K562 (cell line): ENCODE results near the gene TEPSIN. TPM values are rescaled to one million over a fixed set of nuclear protein-coding genes. Genes with fewer than 3 reads are reported as not detected.

Experiments used
- ATAC-seq: fragments of 200-7000 bp; cut with Tn5 transposase; 3 replicates; pipeline ENCODE4 v1.9.1; 2020; ENCODE audit warnings: moderate library complexity
- BruUV-seq: library from RNA; stranded (reverse); fragments of 400-500 nt; replicated peaks from 2 replicates; lab custom pipeline; 2021; lab: Mats Ljungman, UMichigan
- CTCF ChIA-PET: fragments of 300-600 bp; formaldehyde crosslinking; extraction: SDS; loops from one replicate; lab custom pipeline; 2021; ENCODE audit warnings: low intra/inter-chr PET ratio; lab: Yijun Ruan, JAX
- POLR2A ChIA-PET: fragments of 300-600, 350-650 bp; sonication (Branson Sonifier 250); formaldehyde crosslinking; extraction: SDS; loops from one replicate; lab custom pipeline; 2021; ENCODE audit warnings: antibody characterized with exemption, inconsistent platforms; lab: Yijun Ruan, JAX
- DNase-seq, 4 experiments: peaks; one replicate each; pipeline versions ENCODE4 v3.0.0 to v3.0.0-alpha.2; 2011 to 2018; ENCODE audit warnings: low spot score in 3 of 4, mixed read lengths in 3 of 4; ENCODE audit errors: extremely low read depth in 1 of 4
- FAIRE-seq: peaks from 2 replicates; lab custom pipeline; 2011; peaks lifted over from hg19 to GRCh38; lab: Jason Lieb, UNC
- H2AFZ ChIP-seq: 2 replicates; pipeline ENCODE4 v1.6.0; 2011; ENCODE audit warnings: low read depth, low read length, control low read depth, inconsistent platforms
- H3K27ac ChIP-seq: fragments of 200-600 bp; 3 replicates; pipeline ENCODE4 v1.8.0; 2011; ENCODE audit warnings: low read depth, mild to moderate bottlenecking, control low read depth, inconsistent platforms, low read length, moderate library complexity, mixed read lengths; ENCODE audit errors: extremely low read depth
- H3K27me3 ChIP-seq, 2 experiments: fragments of 300-600 bp in 1 of 2; 2 replicates in 1 of 2; 3 replicates in 1 of 2; pipeline versions ENCODE4 v1.6.0 to v1.8.0; 2011; ENCODE audit warnings: inconsistent platforms in 2 of 2, low read length in 2 of 2, mild to moderate bottlenecking in 1 of 2, mixed read lengths in 1 of 2, moderate library complexity in 1 of 2; ENCODE audit not compliant: control insufficient read depth in 2 of 2, insufficient read depth in 2 of 2
- H3K36me3 ChIP-seq: fragments of 300-600 bp; 3 replicates; pipeline ENCODE4 v1.8.0; 2011; ENCODE audit warnings: mild to moderate bottlenecking, low read length, inconsistent platforms; ENCODE audit not compliant: control insufficient read depth, insufficient read depth
- H3K4me1 ChIP-seq, 2 experiments: fragments of 200-600 bp in 1 of 2; replicated peaks in 1 of 2; 2 replicates in 1 of 2; 3 replicates in 1 of 2; pipeline versions ENCODE4 v1.5.1 to v1.8.0; 2011; ENCODE audit warnings: inconsistent platforms in 2 of 2, low read length in 2 of 2, mild to moderate bottlenecking in 1 of 2, mixed read lengths in 1 of 2, moderate library complexity in 1 of 2; ENCODE audit not compliant: control insufficient read depth in 2 of 2, insufficient read depth in 2 of 2
- H3K4me2 ChIP-seq: 2 replicates; pipeline ENCODE4 v1.6.1; 2011; ENCODE audit warnings: low read length, control low read depth, inconsistent platforms, mixed read lengths; ENCODE audit not compliant: insufficient read depth
- H3K4me3 ChIP-seq: fragments of 200-600 bp; sonication (generic), shearing (Covaris generic); 2 replicates; pipeline ENCODE4 v1.5.1; 2016; ENCODE audit warnings: control low read depth, inconsistent platforms
- H3K79me2 ChIP-seq: fragments of 200-600 bp; 3 replicates; pipeline ENCODE4 v1.8.0; 2011; ENCODE audit warnings: low read length, inconsistent platforms; ENCODE audit not compliant: control insufficient read depth, insufficient read depth
- H3K9ac ChIP-seq, 2 experiments: 2 replicates each; pipeline versions ENCODE4 v1.6.0 to v1.6.1; 2011; ENCODE audit warnings: low read depth in 2 of 2, low read length in 2 of 2, control low read depth in 1 of 2, inconsistent platforms in 1 of 2, mild to moderate bottlenecking in 1 of 2, mixed read lengths in 1 of 2; ENCODE audit not compliant: insufficient read depth in 1 of 2
- H3K9me1 ChIP-seq: one replicate; pipeline ENCODE4 v1.6.0; 2011; ENCODE audit warnings: inconsistent platforms, mild to moderate bottlenecking, low read length, moderate library complexity; ENCODE audit not compliant: control insufficient read depth, insufficient read depth
- H3K9me3 ChIP-seq: replicated peaks from 2 replicates; pipeline ENCODE4 v1.5.1; 2011; ENCODE audit warnings: low read depth, low read length, inconsistent platforms; ENCODE audit not compliant: control insufficient read depth, insufficient read depth
- H4K20me1 ChIP-seq: replicated peaks from 2 replicates; pipeline ENCODE4 v1.6.1; 2011; ENCODE audit warnings: low read length, inconsistent platforms, mixed read lengths; ENCODE audit not compliant: control insufficient read depth, insufficient read depth
- CHAMP1 ChIP-seq: fragments of 450-650 bp; IDR thresholded peaks from 2 replicates; pipeline ENCODE4 v1.6.1; 2016; ENCODE audit warnings: mild to moderate bottlenecking
- CXXC5 ChIP-seq: fragments of 250-450 bp; sonication (Bioruptor Pico); IDR thresholded peaks from 2 replicates; pipeline ENCODE4 v1.8.0; 2022; ENCODE audit warnings: inconsistent platforms, mild to moderate bottlenecking, moderate library complexity
- ILK ChIP-seq: fragments of 450-650 bp; IDR thresholded peaks from 2 replicates; pipeline ENCODE4 v1.6.1; 2016; ENCODE audit warnings: missing genetic modification characterization, low read depth, mild to moderate bottlenecking, missing compliant biosample characterization, moderate library complexity, borderline replicate concordance
- NR2C2 ChIP-seq, 2 experiments: fragments of 200-800 bp in 1 of 2; sonication (Bioruptor generic) in 1 of 2; sonication (generic) in 1 of 2; formaldehyde crosslinking in 1 of 2; IDR thresholded peaks; 2 replicates each; pipeline versions ENCODE4 v1.6.1 to v1.8.0; 2016 to 2022; ENCODE audit warnings: mild to moderate bottlenecking in 1 of 2, missing compliant biosample characterization in 1 of 2, missing genetic modification characterization in 1 of 2, missing genetic modification reagents in 1 of 2
- POLR2G ChIP-seq: fragments of 200-400 bp; formaldehyde crosslinking; IDR thresholded peaks from 2 replicates; pipeline ENCODE4 v1.6.1; 2017; ENCODE audit warnings: low read depth, mild to moderate bottlenecking, antibody characterized with exemption, low read length, moderate library complexity
- POLR2H ChIP-seq: IDR thresholded peaks from 2 replicates; pipeline ENCODE4 v1.6.1; 2016; ENCODE audit warnings: missing genetic modification characterization, low read depth, mild to moderate bottlenecking, control low read depth, missing compliant biosample characterization, moderate library complexity
- PRDM10 ChIP-seq: fragments of 450-650 bp; IDR thresholded peaks from 2 replicates; pipeline ENCODE4 v1.6.1; 2018; ENCODE audit not compliant: partially characterized antibody
- WGBS: fragments of 100-300 bp; shearing (Covaris generic); methylation state at CpG from one replicate; pipeline ENCODE4 v1.1.6; 2016; ENCODE audit warnings: low coverage, mixed read lengths; ENCODE audit not compliant: insufficient coverage; ENCODE audit errors: missing lambda C conversion rate; 5-methylcytosine and 5-hydroxymethylcytosine counted together
- in situ Hi-C: fragments of 300-500 bp; cut with MboI; formaldehyde crosslinking; loops from 4 replicates; pipeline ENCODE4 v1.15.0; 2018; ENCODE audit warnings: inconsistent platforms, mixed read lengths
- intact Hi-C: fragments of 100-400 bp; cut with micrococcal nuclease; formaldehyde crosslinking; loops from 2 replicates; pipeline ENCODE4 v1.14.2; 2022
- polyA plus RNA-seq, 8 experiments: library from polyadenylated mRNA; depleted of rRNA in 4 of 8; stranded (reverse) in 5 of 8; unstranded in 3 of 8; fragments of >200 nt; fragmentation: Nextera tagmentation in 2 of 8; fragmentation: Illumina TruSeq in 1 of 8; extraction: Ambion mirVana in 2 of 8; extraction: Trizol in 1 of 8; gene quantifications; 2 replicates each; pipeline versions ENCODE4 v1.2.1 to v1.2.3, GENCODE V29; 2011 to 2014; ENCODE audit warnings: inconsistent platforms in 1 of 8, missing spikeins in 1 of 8
- total RNA-seq, 7 experiments: library from RNA; depleted of rRNA in 6 of 7; stranded (reverse); fragments of >200 nt in 6 of 7; fragmentation: Illumina TruSeq in 2 of 7; extraction: Trizol in 2 of 7; gene quantifications; 2 replicates each; pipeline versions ENCODE4 v1.2.1 to v1.2.3, GENCODE V29; 2011 to 2021; ENCODE audit warnings: low replicate concordance in 1 of 7

Gene TEPSIN
- total and polyA plus RNA-seq, 9 of the 15 experiments (the other 6 are each of a cell fraction or from before 2014, with no cell fraction given) = 0.80 to 29.8 (median 5.3) TPM

GRCh38 chr17:81248649-81249048 lies 9.8 kb upstream of the TEPSIN start:
- Histone ChIP-seq H3K27ac (no peak overlapping the region), H3K9me3 (no peaks in the 10 kb centered on the region), H3K36me3 (peaks cover 32% of the 10 kb centered on the region; the same call in 1 of the 3 replicates), H3K27me3 (no peaks in the 10 kb centered on the region), H3K4me2 (no peak overlapping the region), H4K20me1 (no peaks in the 10 kb centered on the region; the same call in 1 of the 2 replicates), H3K4me3 (no peak overlapping the region), H3K9ac (no peak overlapping the region), H3K79me2 (no peaks in the 10 kb centered on the region), H2AFZ (no peak overlapping the region), H3K9me1 (no peaks in the 10 kb centered on the region), H3K4me1 (peaks cover 0 to 57% of the 10 kb centered on the region in 2 experiments; a peak in 3 of 5 replicates)
- in situ Hi-C loops = loop anchor here (5.0 to 25.0 kb wide), 2 partner anchors 111 to 234 kb away; no protein-coding TSS in a partner anchor
- FAIRE-seq (no peak), ATAC-seq (no peak), DNase-seq (no peak)
- no TSS peak for BruUV-seq
- ChIA-PET POLR2A (no interaction called here), CTCF (no interaction called here)
- WGBS = 89% methylated on average over 12 of the region's 16 CpGs
- intact Hi-C loops = no loop called here
- TF ChIP-seq CXXC5 (CRISPR knock-in tag) (no peak), POLR2H (tag) (no peak), NR2C2 (CRISPR knock-in tag; IDR thresholded peaks at IDR 0.05) (no peak), NR2C2 (tag; IDR thresholded peaks at IDR 0.05) (no peak), POLR2G (peak; percentile 50; the same call in 1 of the 2 replicates), CHAMP1 (no peak), PRDM10 (no peak), ILK (tag) (no peak)
